ENCODE data around the gene HGS.

The HGS gene

GRCh38 chr17:81717049-81717765 lies 33.4 kb downstream of the HGS start:
- in situ Hi-C loops (cut with HindIII; ENCODE audit: low pct_ligation_motif_present, low sequenced_read_pairs) = no loop called here
- H3K36me3 ChIP-seq (replicated peaks) = no peaks in the 10 kb centered on the region
- no peak overlapping the region for H3K4me3 ChIP-seq (ENCODE audit: low read depth, low read length)
- H3K27me3 ChIP-seq (replicated peaks) = no peaks in the 10 kb centered on the region
- no peak overlapping the region for H3K27ac ChIP-seq
- TF ChIP-seq, protein P1, sequence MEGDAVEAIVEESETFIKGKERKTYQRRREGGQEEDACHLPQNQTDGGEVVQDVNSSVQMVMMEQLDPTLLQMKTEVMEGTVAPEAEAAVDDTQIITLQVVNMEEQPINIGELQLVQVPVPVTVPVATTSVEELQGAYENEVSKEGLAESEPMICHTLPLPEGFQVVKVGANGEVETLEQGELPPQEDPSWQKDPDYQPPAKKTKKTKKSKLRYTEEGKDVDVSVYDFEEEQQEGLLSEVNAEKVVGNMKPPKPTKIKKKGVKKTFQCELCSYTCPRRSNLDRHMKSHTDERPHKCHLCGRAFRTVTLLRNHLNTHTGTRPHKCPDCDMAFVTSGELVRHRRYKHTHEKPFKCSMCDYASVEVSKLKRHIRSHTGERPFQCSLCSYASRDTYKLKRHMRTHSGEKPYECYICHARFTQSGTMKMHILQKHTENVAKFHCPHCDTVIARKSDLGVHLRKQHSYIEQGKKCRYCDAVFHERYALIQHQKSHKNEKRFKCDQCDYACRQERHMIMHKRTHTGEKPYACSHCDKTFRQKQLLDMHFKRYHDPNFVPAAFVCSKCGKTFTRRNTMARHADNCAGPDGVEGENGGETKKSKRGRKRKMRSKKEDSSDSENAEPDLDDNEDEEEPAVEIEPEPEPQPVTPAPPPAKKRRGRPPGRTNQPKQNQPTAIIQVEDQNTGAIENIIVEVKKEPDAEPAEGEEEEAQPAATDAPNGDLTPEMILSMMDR (IDR thresholded peaks at IDR 0.05; ENCODE audit: low read depth, low read length, missing control alignments) = no peak
- DNase-seq = no peak

DNA sequence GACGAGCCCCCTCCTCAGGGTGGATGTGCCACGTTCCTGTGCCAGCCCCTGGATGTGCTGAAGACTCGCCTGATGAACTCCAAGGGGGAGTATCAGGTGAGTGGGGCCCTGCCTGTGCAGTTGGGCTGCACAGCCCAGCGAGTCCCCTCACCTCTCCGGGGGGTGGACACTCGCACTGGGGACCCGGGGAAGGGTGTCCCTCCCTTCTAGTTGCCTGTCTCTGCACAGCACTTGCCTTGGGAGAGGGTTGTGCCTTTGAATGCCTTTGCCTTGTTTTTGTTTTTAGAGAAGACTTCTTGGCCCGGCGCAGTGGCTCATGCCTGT lies 33.9 kb downstream of the HGS start:
- Histone ChIP-seq H3K27me3 (replicated peaks) (no peaks in the 10 kb centered on the region), H3K4me3 (ENCODE audit: low read depth, low read length) (no peak overlapping the region), H3K36me3 (replicated peaks) (no peaks in the 10 kb centered on the region), H3K27ac (no peak overlapping the region)
- in situ Hi-C loops (cut with HindIII; ENCODE audit: low pct_ligation_motif_present, low sequenced_read_pairs) = no loop called here
- TF ChIP-seq, protein P1 (IDR thresholded peaks at IDR 0.05; ENCODE audit: low read depth, low read length, missing control alignments) = no peak
- no peak for DNase-seq

DNA sequence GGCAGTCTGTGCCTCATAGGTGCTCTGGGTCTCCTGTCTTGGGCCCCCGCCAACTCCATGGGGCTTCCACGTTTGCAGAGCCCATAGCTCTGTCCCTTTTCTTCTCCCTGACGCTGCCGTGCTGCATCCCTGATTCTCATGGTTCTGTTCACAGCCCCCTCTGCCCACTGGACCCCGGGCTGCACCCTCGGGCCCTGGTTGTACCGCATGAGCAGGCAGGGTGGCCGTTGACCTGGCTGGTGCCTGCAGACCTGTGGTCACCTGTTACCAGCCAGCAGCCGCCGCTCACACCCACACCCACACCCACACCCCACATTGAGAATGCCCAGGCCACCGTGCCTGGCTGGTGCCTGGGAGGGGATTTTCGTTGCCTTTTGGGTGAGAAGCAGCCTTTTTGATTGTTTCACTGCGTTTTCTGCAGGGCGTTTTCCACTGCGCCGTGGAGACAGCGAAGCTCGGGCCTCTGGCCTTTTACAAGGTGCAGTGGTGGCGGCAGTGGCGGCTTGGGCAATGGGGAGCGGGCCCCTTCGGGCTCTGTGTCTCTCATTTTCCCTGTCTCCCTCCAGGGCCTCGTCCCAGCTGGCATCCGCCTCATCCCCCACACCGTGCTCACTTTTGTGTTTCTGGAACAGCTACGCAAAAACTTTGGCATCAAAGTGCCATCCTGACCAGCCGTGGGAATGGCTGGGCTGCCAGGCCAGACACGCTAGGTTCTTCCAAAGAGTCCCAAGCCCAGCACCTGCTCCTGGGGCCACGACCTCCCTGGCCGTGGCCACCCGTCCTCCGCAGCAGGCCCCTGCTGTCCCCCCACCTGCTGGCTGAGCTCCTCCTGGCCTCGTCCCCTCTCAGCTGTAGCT lies 35.8 kb downstream of the HGS start:
- in situ Hi-C loops (cut with HindIII; ENCODE audit: low pct_ligation_motif_present, low sequenced_read_pairs) = no loop called here
- H3K27me3 ChIP-seq (replicated peaks) = no peaks in the 10 kb centered on the region
- no peak for DNase-seq
- no peak overlapping the region for H3K4me3 ChIP-seq (ENCODE audit: low read depth, low read length)
- TF ChIP-seq, protein P1 (IDR thresholded peaks at IDR 0.05; ENCODE audit: low read depth, low read length, missing control alignments) = no peak
- H3K27ac ChIP-seq = no peak overlapping the region
- no peaks in the 10 kb centered on the region for H3K36me3 ChIP-seq (replicated peaks)

DNA sequence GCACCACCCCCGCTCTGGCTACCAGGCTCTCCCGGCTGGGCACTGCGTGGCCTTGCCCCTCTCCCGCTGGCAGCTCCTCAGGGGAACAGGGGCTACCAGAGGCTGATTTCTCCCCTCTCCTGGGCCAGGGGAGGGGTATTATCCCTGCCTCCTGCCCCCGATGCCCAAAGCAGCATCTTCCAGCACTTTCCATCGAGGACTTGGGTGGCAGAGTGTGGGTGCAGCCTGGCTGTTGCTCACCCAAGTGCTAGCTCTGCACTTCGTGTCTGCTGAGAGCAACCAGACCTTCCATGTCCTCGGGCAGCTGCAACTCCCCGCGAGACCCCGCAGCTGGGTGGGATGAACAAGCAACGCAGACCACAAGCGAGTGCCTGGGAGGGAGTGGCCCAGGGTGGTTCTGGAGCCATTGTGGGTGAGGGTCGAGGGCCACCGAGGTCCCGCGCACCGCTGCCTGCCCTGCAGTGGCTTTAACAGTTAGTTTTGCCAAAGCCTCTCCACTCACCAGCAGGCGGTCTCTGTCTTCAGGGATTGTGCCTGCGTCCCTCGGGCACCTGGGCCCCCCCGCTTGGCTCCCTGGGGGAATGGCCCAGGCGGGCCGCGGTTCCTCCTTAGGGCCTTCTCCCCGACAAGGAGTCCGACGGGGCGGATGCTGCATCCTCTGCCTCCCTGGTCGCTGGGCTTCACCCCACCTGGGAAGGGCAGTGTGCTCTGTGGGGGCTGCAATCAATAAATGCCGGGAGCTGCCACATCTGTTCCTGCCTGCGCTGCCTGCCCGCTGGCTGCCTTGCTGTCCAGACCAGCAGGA lies 36.7 kb downstream of the HGS start:
- no peaks in the 10 kb centered on the region for H3K27me3 ChIP-seq (replicated peaks)
- TF ChIP-seq, protein P1 (IDR thresholded peaks at IDR 0.05; ENCODE audit: low read depth, low read length, missing control alignments) = no peak
- in situ Hi-C loops (cut with HindIII; ENCODE audit: low pct_ligation_motif_present, low sequenced_read_pairs) = no loop called here
- H3K36me3 ChIP-seq (replicated peaks) = no peaks in the 10 kb centered on the region
- no peak for DNase-seq
- no peak overlapping the region for H3K27ac ChIP-seq
- H3K4me3 ChIP-seq (ENCODE audit: low read depth, low read length) = no peak overlapping the region

DNA sequence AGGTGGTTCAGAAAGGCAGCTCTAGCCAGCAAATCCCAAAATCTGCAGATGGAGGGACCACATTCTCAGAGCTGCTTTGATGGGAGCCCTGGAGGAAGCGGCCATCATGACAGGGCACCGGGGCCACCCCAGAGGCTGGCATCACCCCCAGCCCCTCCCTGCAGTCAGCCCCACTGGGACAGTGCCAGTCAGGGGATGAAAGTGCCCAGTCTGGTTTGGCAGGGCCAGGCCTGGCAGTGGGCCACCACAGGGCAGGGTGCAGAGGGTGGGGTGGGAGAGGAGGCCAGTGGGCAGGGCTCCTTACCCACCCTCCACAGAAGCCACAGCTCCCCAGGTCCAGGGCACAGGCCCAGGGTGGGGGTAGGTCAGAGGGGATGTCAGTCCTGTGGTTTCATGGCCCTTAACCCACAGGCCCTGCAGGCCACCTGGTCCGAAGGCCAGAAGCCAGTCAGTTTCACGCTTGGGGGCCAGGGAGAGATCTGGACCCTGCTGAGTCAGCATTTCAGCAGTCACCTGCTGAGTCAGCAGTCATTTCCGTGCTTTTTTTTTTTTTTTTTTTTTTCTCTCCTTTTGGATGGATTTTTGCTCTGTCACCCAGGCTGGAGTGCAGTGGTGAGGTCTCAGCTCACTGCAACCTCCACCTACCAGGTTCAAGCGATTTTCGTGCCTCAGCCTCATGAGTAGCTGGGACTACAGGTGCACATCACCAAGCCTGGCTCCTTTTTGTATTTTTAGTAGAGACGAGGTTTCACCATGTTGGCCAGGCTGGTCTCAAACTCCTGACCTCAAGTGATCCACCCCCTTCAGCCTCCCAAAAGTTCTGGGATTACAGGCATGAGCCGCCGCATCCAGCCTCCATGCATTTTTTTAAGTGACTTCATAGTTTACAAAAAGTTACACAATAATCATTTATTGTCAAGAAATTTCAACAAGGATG lies 38.6 kb downstream of the HGS start:
- no peak for DNase-seq
- Histone ChIP-seq H3K27me3 (replicated peaks) (no peaks in the 10 kb centered on the region), H3K27ac (no peak overlapping the region), H3K36me3 (replicated peaks) (no peaks in the 10 kb centered on the region), H3K4me3 (ENCODE audit: low read depth, low read length) (no peak overlapping the region)
- in situ Hi-C loops (cut with HindIII; ENCODE audit: low pct_ligation_motif_present, low sequenced_read_pairs) = no loop called here
- TF ChIP-seq, protein P1 (IDR thresholded peaks at IDR 0.05; ENCODE audit: low read depth, low read length, missing control alignments) = no peak
